ENCODE measurements around the gene IRX6. TPM values are rescaled to one million over a fixed set of nuclear protein-coding genes. Genes with fewer than 3 reads are reported as not detected.

The IRX6 gene
- total and polyA plus RNA-seq, 3 donors from 2014 or later = 0.12 to 0.63 (median 0.50) TPM

DNA sequence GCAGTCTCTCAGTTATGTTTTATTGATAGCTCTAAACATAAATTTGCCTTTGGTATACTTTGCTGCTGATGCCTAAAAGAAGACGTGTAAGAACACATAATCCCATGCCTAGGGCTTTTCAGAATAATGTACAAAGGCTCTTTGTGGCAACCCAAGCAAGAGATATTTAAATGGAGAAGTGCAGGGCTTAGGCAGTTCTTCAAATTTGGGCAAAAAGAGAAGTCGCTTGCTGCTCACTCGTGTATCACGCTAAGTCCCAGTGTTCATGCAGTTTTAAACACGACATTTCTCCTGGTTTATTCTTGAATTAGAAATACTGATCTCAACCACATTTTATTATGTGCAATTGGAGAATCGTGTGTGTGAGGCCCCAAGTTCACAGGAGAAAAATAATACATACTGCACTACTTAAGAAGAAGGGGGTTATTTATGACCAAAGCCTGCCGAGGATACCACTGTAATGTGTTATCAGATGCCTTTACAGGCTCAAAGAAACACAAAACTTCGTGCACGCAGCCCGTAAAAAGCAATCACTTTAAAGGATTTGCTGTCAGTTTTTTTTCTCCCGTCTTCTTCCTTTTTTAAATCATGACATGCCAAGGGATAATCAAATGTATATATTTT lies 22.5 kb upstream of the IRX6 start:
- TF ChIP-seq POLR2A (IDR thresholded peaks at IDR 0.05) = no peak
- TF ChIP-seq, protein P1, sequence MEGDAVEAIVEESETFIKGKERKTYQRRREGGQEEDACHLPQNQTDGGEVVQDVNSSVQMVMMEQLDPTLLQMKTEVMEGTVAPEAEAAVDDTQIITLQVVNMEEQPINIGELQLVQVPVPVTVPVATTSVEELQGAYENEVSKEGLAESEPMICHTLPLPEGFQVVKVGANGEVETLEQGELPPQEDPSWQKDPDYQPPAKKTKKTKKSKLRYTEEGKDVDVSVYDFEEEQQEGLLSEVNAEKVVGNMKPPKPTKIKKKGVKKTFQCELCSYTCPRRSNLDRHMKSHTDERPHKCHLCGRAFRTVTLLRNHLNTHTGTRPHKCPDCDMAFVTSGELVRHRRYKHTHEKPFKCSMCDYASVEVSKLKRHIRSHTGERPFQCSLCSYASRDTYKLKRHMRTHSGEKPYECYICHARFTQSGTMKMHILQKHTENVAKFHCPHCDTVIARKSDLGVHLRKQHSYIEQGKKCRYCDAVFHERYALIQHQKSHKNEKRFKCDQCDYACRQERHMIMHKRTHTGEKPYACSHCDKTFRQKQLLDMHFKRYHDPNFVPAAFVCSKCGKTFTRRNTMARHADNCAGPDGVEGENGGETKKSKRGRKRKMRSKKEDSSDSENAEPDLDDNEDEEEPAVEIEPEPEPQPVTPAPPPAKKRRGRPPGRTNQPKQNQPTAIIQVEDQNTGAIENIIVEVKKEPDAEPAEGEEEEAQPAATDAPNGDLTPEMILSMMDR (IDR thresholded peaks at IDR 0.05) = no peak
- Histone ChIP-seq H3K9me3 (no peaks in the 10 kb centered on the region), H3K27ac (no peak overlapping the region), H3K4me3 (no peak overlapping the region), H3K27me3 (no peaks in the 10 kb centered on the region), H3K4me1 (no peaks in the 10 kb centered on the region), H3K36me3 (ENCODE audit: low read depth, missing control alignments) (no peaks in the 10 kb centered on the region)
- no peak for DNase-seq
- 39 to 43% methylated on average over 11 of the region's 11 CpGs for WGBS, 2 donors
- intact Hi-C loops (cut with DNase I; ENCODE audit: low total_unique reads) = no loop called here

GRCh38 chr16:55302635-55303034 lies 21.4 kb upstream of the IRX6 start:
- 50 to 55% methylated on average over 6 of the region's 6 CpGs for WGBS, 2 donors
- intact Hi-C loops (cut with DNase I; ENCODE audit: low total_unique reads) = no loop called here
- Histone ChIP-seq H3K27ac (no peak overlapping the region), H3K27me3 (no peaks in the 10 kb centered on the region), H3K4me3 (no peak overlapping the region), H3K9me3 (no peaks in the 10 kb centered on the region), H3K36me3 (ENCODE audit: low read depth, missing control alignments) (no peaks in the 10 kb centered on the region), H3K4me1 (no peaks in the 10 kb centered on the region)
- DNase-seq = no peak
- TF ChIP-seq, protein P1 (IDR thresholded peaks at IDR 0.05) = no peak
- no peak for TF ChIP-seq POLR2A (IDR thresholded peaks at IDR 0.05)

DNA sequence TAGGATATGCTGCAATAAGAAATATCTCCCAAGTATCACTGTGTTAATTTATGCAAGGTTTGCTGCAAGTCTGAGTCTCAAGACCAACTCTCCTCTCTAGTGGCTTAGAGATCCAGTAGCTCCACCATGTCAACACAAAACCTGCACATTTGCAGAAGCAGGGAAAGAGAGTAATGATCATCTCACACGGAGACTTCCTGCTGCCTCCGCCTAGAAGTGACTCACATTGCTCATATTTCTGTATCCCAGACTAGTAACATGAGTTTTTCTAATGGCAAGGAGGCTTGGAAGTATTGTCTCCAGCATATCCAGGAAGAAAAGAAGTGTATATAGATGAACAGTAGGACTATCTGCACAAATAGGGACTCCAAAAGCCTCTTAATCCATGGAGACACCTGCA lies 15.0 kb upstream of the IRX6 start:
- TF ChIP-seq, protein P1 (IDR thresholded peaks at IDR 0.05) = no peak
- no peak for TF ChIP-seq POLR2A (IDR thresholded peaks at IDR 0.05)
- Histone ChIP-seq H3K4me1 (no peaks in the 10 kb centered on the region), H3K36me3 (ENCODE audit: low read depth, missing control alignments) (no peaks in the 10 kb centered on the region), H3K4me3 (no peak overlapping the region), H3K27me3 (no peaks in the 10 kb centered on the region), H3K27ac (no peak overlapping the region), H3K9me3 (no peaks in the 10 kb centered on the region)
- no peak for DNase-seq
- intact Hi-C loops (cut with DNase I; ENCODE audit: low total_unique reads) = no loop called here
- 93 to 94% methylated on average over 2 of the region's 2 CpGs for WGBS, 2 donors

- Histone ChIP-seq H3K4me3 (no peak overlapping the region), H3K27me3 (no peaks in the 10 kb centered on the region), H3K27ac (no peak overlapping the region), H3K9me3 (no peaks in the 10 kb centered on the region), H3K36me3 (ENCODE audit: low read depth, missing control alignments) (no peaks in the 10 kb centered on the region), H3K4me1 (peaks cover 3% of the 10 kb centered on the region)
- intact Hi-C loops (cut with DNase I; ENCODE audit: low total_unique reads) = no loop called here
- DNase-seq = no peak
- TF ChIP-seq, protein P1 (IDR thresholded peaks at IDR 0.05) = no peak
- TF ChIP-seq POLR2A (IDR thresholded peaks at IDR 0.05) = no peak
- 59 to 62% methylated on average over 2 of the region's 2 CpGs for WGBS, 2 donors
Measured at GRCh38 chr16:55322327-55322726, 1.7 kb upstream of the IRX6 start.

Measured in testis (tissue), 3 donors.